GM04503 (cell line): Measurements from ENCODE around the gene PITPNM3.
"Not testable (repeated sequence)": the region's sequence is repeated elsewhere in the genome, so short reads cannot be mapped to it uniquely, and the experiment has no call there.

Experiments
- DNase-seq: peaks from one replicate; pipeline ENCODE4 v3.0.0-alpha.2; 2012; ENCODE audit warnings: low read depth

Gene PITPNM3

GRCh38 chr17:6574687-6575595 lies 18.6 kb upstream of the PITPNM3 start:
- DNase-seq, result no peak

GRCh38 chr17:6573982-6574686 lies 17.8 kb upstream of the PITPNM3 start:
- no peak for DNase-seq

- DNase-seq, result not testable (repeated sequence)
Measured at GRCh38 chr17:6573495-6573894, 17.1 kb upstream of the PITPNM3 start.

- DNase-seq, result no peak
Measured at GRCh38 chr17:6572972-6573370, 16.6 kb upstream of the PITPNM3 start.

DNA sequence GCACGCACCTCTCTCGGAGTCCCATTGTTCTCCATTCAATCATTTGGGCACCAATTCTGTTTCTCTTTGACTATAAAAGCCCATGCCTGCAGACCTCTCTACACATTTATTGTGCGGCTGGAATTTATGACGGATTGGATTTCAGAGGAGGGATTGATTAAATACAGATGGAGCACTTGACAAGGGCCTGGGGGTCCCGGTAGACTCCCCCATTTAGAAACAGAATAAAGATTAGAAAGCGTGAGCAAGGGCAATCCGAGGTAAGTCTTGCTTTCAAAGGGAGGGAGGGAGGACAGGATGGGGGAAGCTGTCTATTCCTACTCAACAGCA lies 15.1 kb upstream of the PITPNM3 start:
- DNase-seq, result no peak

- DNase-seq, result no peak
Measured at GRCh38 chr17:6570731-6571451, 14.5 kb upstream of the PITPNM3 start.

DNA sequence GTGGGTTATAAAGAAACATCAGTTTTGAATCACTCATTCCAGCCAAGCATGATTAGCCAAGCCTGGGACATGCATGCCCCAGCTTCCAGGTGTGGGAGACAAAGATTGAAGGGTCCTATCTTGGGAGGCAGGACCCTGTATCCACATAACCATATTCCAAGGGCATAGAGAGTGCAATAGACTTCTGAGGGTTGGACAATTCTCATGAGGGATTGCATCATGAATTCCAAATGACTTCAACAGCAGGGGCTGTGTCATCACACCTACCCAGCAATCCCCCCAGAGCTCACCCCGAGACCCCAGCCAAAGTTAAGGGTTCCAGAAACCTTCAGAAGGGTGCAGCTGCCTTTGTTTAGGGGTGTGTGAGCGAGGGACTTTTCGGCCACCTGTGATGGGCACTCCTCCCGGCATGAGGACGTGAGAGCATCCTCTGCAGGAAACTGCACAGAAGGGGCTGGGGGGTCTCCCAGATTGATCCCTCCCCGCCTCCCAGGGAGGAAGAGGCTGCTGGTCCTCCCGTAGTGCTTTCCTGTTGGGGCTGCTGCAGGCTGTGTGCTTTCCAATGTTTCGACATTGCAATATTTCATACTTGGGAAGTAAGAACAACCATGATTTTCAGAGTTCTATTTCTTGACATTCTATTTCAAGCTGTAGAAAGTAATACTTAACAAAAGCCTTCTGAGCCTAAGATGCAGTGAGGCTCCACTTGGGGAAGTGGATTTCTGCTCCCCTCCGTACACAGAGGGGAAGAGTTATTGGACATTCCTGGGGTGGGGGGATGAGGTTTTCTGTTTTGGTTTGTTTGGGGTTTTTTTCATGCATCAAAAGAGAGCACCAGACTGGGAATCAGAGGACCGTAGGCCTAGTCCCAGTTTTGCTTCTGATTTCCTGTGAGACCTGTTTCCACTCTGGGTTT lies 13.3 kb upstream of the PITPNM3 start:
- DNase-seq, result no peak

DNA sequence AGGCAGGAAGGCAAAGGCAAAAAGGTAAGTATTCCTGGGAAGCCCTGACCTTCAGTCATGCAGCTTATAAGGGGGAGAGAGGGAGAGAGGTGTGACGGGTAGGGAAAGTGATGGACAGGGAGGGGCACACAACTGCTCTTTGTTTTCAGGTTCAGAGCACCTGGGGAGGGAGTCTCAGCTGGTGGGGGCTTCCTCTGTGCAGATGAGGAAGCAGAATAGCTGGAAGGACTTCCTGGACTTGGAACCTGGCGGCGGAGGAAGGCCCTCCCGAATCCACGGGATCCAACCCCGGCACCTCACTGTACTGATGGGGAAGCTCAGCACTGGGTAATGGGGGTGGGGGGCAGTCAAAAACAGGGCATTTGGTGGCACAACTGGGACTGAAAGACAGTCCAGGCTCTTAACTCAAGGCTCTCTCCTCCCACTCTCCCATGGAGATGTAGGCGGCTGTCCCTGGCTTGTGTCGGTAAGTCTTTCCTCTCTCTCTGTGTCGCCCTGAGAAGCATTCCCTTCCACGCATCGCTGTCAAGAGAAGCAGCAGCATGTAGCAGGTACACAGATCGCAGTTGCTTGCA lies 11.9 kb upstream of the PITPNM3 start:
- DNase-seq, result no peak

DNA sequence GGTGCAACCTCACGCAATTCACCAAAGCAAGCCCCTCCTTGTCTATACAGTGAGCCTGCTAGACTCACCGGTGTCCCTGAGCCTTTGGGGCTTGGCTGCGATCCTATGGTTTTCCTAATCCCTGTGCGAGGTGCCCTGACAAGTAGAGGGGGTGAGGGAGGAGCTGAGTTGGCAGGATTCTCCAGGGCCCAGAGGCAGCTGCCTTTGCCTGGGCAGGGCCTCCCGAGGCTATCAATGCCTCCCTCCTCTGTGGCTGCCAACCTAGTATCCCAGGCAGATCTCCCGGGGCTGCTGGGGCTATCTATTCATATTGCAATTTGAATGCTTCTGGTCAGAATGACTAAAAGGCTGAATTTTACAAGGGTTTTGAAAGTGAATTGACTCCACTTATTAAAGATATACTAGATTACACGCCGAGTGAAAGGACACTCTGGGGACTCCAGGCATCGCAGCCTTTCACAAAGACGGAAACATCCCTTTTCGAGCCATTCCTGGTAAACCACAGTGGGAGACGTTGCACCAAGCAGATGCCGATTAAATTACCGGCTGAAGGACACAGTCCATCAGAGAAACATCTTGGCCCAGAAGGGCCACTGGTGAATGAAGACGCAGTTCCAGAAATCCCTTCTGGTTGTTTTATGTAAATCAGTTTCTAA lies 11.3 kb upstream of the PITPNM3 start:
- no peak for DNase-seq

DNA sequence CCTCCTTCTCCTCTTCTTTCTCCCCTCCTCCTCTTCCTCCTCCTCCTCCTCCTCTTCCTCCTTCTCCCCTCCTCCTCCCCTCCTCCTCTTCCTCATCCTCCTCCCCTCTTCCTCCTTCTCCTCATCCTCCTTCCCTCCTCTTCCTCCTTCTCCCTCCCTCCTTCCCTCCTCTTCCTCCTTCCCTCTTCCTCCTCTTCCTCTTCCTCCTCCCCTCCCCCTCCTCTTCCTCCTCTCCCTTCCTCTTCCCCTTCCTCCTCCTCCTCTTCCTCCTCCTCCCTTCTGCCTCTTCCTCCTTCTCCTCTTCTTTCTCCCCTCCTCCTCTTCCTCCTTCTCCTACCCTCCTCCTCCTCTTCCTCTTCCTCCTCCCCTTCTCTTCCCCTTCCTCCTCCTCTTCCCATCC lies 5.1 kb upstream of the PITPNM3 start:
- DNase-seq, result no peak

DNA sequence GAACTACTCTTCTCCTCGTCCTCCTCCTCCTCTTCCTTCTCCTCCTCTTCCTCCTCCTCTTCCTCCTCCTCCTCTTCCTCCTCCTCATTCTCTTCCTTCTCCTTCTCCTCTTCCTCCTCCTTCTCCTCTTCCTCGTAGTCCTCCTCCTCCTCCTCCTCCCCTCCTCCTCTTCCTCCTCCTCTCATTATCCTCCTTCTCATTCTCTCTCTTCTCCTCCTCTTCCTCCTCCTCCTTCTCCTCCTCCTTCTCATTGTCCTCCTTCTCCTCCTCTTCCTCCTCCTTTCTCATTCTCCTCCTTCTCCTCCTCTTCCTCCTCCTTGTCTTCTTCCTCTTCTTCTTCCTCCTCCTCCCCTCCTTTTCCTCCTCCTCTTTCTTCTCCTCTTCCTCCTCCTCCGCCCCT lies 4.1 kb upstream of the PITPNM3 start:
- no peak for DNase-seq

DNA sequence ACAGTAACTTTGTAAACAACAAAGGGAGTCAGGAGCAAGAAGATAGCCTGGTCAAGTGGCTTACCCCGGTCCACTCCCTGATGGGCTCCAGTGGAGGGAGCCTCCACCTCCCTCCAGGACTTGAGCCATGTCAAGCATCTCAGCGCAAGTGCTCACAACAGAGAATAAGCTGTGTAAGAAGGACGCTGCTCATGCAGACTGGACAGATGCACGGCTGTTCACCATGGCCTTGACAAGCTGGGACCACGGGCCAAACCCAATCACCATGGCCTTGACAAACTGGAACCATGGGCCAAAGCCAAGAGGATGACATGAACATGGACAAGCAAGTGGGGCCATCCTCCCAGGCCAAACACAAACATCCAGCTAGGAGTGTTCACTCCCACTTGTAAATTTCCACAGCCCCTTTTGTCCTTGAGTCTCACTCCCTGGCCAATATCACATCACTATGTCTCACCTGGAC lies 3.4 kb upstream of the PITPNM3 start:
- DNase-seq, result no peak

- no peak for DNase-seq
Measured at GRCh38 chr17:6558932-6559752, 2.8 kb upstream of the PITPNM3 start.

DNA sequence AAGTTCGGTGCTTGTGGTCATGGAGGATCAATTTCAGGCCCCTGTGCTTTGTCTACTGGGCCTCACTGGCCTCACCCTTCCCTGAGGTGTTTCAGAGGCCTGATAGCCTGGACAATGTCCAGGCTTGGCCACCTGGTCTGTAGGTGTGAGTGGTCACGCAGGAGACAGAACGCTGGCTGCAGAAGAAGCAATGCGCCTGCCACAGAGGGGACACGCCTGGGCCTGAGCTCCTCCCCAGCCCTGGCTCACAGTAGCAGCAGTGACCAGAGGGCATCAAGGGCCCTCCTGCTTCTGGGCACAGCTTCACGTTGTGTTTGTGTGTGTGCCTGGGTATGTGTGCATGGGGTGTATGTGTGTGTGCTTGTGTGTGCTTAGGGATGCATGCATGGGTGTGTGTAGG lies 1.9 kb upstream of the PITPNM3 start:
- DNase-seq, result no peak

- no peak for DNase-seq
Measured at GRCh38 chr17:6557040-6557438, 684 bp upstream of the PITPNM3 start.

GRCh38 chr17:6555331-6556120 lies 829 bp downstream of the PITPNM3 start:
- DNase-seq, result no peak

GRCh38 chr17:6554871-6555330 lies 1.5 kb downstream of the PITPNM3 start:
- no peak for DNase-seq

GRCh38 chr17:6554342-6554741 lies 2.0 kb downstream of the PITPNM3 start:
- no peak for DNase-seq
